Measurements from ENCODE around the gene SLC5A4. TPM values are rescaled to one million over a fixed set of nuclear protein-coding genes. Genes with fewer than 3 reads are reported as not detected.
A peak's percentile ranks its signal among the peaks of the same experiment; 100 is the strongest.

SLC5A4 gene
- total RNA-seq, 2 experiments from 2014 or later: not detected

DNA sequence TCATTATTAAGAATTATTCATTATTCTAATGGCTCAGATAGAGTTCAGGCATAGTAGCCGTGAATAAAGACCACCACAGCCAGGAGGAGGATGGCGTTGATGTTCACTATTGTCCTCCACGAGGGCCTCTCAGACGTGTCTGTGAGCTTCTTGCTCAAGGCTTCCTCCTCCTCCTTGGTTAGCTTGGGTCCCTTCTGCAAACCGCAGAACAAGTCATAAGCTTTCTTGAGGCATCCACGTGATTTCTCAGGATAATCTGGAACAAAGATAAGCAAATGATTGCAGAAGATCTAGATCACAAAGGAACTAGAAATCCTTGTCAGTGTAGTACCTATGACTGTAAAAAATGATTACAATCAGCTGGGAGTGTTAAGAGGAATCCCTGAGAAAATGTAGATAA lies 36.7 kb downstream of the SLC5A4 start:
- Mint-ChIP-seq H3K36me3 (ENCODE audit: low read depth) (no peaks in the 10 kb centered on the region), H3K27ac (no peak overlapping the region), H3K9me3 (no peaks in the 10 kb centered on the region), H3K4me3 (no peak overlapping the region), H3K4me1 (no peaks in the 10 kb centered on the region), H3K27me3 (peaks cover 24% of the 10 kb centered on the region)
- no peak for DNase-seq
- ChIA-PET POLR2A (no interaction called here), CTCF (no interaction called here)

DNA sequence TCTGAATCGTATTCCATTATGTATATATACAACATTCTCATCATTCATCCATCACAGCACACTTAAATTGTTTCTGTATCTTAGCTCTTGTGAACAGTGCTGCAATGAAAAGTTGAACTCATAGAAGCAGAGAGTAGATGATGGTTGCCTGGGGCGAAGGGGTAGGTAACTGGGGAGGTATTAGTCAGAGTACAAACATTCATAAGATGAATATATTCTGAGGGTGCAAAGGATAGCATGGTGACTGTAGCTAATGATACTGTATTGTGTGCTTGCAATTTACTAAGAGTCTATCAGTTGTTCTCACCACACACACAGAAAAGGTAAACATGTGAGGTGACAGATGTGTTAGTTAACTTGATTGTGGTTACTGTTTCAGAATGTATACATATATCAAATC lies 37.7 kb downstream of the SLC5A4 start:
- ChIA-PET CTCF (interaction anchor here (0.6 kb wide), 1 partner anchor 148 kb away, joined by 4 read pairs; no protein-coding TSS in a partner anchor), POLR2A (no interaction called here)
- H3K27ac Mint-ChIP-seq: no peak overlapping the region
- no peaks in the 10 kb centered on the region for H3K36me3 Mint-ChIP-seq (ENCODE audit: low read depth)
- H3K27me3 Mint-ChIP-seq: peaks cover 24% of the 10 kb centered on the region
- no peaks in the 10 kb centered on the region for H3K9me3 Mint-ChIP-seq
- DNase-seq: no peak
- H3K4me3 Mint-ChIP-seq: no peak overlapping the region
- no peaks in the 10 kb centered on the region for H3K4me1 Mint-ChIP-seq

DNA sequence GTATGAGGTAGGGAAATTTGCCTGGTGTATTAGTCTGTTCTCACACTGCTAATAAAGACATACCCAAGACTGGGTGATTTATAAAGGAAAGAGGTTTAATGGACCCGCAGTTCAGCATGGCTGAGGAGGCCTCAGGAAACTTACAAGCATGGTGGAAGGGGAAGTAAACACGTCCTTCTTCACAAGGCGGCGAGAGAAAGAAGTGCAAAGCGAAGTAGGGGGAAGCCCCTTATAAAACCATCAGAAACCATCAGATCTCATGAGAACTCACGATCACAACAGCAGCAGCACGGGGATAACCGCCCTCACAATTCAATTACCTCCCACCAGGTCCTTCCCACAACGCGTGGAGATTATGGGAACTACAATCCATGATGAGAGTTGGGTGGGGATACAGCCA lies 38.2 kb downstream of the SLC5A4 start:
- H3K27me3 Mint-ChIP-seq: peaks cover 21% of the 10 kb centered on the region
- no peak overlapping the region for H3K4me3 Mint-ChIP-seq
- no peak for DNase-seq
- H3K36me3 Mint-ChIP-seq (ENCODE audit: low read depth): no peaks in the 10 kb centered on the region
- H3K27ac Mint-ChIP-seq: no peak overlapping the region
- ChIA-PET CTCF (no interaction called here), POLR2A (no interaction called here)
- no peaks in the 10 kb centered on the region for H3K4me1 Mint-ChIP-seq
- no peaks in the 10 kb centered on the region for H3K9me3 Mint-ChIP-seq

DNA sequence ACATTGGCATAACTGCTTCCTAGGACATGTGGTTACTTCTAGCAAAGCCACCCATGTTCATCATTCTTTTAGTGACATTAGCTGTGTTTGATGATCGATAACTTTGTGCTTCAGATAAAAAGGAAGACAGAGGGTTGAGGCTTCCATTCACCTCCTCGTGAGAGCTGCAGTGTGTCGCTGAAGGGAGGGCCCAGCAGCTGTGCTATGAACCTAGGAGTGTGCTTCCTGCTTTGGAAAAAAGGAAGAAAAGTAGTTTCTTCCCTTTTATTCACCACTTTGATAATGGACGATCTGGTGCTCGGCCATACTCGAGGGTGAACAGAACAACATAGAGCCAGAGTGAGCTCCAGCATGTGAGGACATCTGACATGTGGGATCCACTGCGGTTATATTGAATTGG lies 44.1 kb downstream of the SLC5A4 start:
- Mint-ChIP-seq H3K27me3 (peaks cover 4% of the 10 kb centered on the region), H3K9me3 (no peaks in the 10 kb centered on the region), H3K27ac (no peak overlapping the region), H3K4me1 (peaks cover 17% of the 10 kb centered on the region), H3K4me3 (no peak overlapping the region), H3K36me3 (ENCODE audit: low read depth) (no peaks in the 10 kb centered on the region)
- ChIA-PET POLR2A (no interaction called here), CTCF (interaction anchor here (1.2 to 2.0 kb wide), 3 partner anchors 14 to 234 kb away, joined by 3 to 6 read pairs (median 4); no protein-coding TSS in a partner anchor)
- DNase-seq: no peak

DNA sequence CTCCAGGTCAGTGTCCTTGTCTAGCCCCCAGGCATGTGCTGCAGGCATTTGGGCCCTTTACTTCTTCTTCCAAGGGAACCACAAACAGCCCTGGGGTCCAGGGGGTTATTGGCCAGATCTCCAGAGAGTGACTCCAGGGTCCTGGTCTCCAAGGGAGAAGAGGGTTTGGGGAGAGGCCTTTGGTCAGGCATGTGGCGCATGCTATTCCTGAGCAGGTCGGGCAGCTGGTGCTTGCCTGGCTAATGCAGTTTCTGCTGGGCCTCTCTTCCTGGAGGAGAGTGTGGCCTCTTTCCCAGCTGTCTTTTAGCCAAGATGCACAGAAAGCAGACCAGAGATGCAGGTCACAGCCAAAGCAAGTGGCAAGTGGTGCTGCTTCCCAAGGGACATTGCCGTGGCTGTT lies 46.5 kb downstream of the SLC5A4 start:
- no peak overlapping the region for H3K4me3 Mint-ChIP-seq
- H3K27ac Mint-ChIP-seq: no peak overlapping the region
- ChIA-PET CTCF (no interaction called here), POLR2A (no interaction called here)
- H3K36me3 Mint-ChIP-seq (ENCODE audit: low read depth): no peaks in the 10 kb centered on the region
- H3K4me1 Mint-ChIP-seq: peaks cover 37% of the 10 kb centered on the region
- H3K9me3 Mint-ChIP-seq: no peaks in the 10 kb centered on the region
- peaks cover 6% of the 10 kb centered on the region for H3K27me3 Mint-ChIP-seq
- no peak for DNase-seq

DNA sequence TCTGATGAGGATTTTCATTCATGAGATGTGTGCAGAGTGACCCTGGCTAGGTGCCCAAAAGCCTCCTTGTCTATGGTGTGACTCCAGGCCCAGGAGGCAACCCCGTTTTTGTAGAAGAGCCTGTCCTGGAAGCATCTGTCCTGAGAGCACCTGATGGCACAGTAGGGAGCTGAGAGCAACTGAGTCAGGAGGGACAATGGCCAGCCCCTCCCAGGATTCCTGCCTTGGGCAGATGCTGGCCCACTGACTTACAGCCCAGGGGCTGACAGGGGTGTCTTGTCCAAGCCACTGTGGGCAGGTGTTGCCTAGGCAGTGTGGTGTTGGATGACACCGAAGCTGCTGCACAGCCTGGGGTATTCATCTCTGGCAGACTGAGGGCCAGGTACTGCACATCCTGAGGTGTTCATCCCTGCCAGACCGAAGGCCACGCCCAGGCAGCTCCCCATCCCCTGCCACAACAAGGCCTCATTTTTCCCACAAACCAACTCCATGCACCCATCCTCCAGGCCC lies 47.1 kb downstream of the SLC5A4 start:
- peaks cover 44% of the 10 kb centered on the region for H3K4me1 Mint-ChIP-seq
- no peaks in the 10 kb centered on the region for H3K36me3 Mint-ChIP-seq (ENCODE audit: low read depth)
- POLR2A ChIA-PET: no interaction called here
- H3K9me3 Mint-ChIP-seq: no peaks in the 10 kb centered on the region
- H3K4me3 Mint-ChIP-seq: no peak overlapping the region
- CTCF ChIA-PET: interaction anchor here (1.1 kb wide), 1 partner anchor 13 kb away, joined by 4 read pairs; no protein-coding TSS in a partner anchor
- H3K27me3 Mint-ChIP-seq: peaks cover 12% of the 10 kb centered on the region
- DNase-seq: no peak
- H3K27ac Mint-ChIP-seq: no peak overlapping the region

DNA sequence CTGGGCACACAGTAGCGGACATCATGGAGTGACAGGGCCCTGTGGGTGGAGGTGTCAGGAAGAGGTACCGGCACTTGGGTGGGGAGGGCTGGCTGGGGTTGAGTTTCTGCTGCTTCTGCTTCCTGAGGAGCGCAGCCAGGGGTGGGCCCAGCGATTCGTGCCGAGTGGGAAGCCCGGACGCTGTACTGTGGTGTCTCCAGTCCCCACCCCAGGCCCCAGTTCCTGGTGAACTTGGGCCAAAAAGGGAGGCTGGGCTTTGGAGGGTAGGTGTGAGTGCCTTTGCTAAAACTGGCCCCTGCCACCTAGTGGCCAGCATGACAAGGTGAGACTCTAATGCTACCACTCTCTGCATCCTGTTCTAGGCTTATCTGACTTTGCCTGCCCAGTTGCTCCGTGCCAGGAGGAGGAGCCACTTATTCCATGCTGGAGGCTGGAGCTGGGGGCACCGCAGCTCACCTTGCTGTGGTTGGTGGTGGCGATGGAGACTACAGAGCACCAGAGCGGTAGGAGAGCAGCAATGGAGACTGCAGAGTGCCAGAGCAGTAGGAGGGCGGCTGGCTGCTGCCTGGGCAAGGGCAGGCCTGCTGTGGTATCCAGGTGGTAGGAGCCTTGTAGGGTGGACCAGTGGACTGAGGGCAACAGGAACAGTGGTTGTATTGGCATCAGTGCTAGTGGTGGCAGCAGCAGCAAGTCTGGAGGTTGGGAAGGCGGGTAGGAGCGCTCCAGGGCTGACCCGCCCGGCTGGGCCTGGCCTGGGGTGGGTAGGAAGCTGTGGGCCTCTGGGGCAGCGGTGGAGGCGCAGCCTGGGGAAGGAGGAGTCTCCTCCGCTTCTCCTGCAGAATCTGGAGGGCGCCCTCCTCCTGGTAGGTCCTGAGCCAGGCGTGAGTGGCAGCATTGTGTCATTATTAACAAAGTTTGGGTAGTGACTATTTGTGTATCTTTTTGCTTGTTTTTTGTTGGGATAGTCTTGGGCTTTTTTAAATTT lies 48.1 kb downstream of the SLC5A4 start:
- Mint-ChIP-seq H3K36me3 (ENCODE audit: low read depth) (no peaks in the 10 kb centered on the region), H3K4me1 (peaks cover 53% of the 10 kb centered on the region), H3K27me3 (peaks cover 15% of the 10 kb centered on the region), H3K4me3 (no peak overlapping the region), H3K9me3 (no peaks in the 10 kb centered on the region), H3K27ac (peak overlapping the region; percentile 34)
- DNase-seq: peak; percentile 65
- ChIA-PET POLR2A (no interaction called here), CTCF (interaction anchor here (1.1 kb wide), 1 partner anchor 12 kb away, joined by 4 read pairs; no protein-coding TSS in a partner anchor)

DNA sequence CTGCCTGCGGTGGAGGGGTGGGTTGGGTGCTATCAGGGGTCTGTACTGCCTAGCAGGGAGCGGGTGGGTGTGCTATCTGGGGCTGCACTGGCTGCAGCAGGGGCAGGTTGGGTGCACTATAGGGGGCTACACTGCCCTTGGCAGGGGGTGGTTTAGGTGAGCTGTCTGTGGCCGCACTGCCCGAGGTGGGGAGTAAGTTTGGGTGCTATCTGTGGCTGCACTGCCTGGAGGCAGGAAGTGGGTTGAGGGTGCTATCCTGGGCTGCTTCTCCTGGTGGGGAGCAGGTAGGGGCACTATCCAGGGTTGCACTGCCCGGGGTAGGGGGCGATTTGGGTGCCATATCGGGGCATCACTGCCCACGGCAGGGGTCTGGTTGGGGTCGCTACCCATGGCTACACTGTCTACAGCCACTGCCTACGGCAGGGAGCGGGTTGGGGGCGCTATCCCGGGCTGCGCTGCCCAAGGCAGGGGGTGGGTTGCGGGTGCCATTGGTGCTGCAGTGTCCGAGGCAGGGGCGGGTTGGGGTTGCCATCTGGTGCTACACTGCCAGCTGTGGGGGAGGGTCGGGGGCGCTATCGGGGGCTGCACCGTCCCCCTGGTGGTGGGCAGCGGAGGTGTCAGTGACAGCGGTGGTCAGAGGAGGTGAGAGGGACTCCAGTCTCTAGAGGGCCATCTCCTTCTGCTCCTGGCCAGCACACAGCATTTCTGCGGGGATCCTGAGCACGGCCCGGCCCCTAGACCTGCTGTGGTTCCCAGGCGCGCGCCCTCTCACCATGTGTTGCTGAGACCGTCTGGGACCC lies 49.0 kb downstream of the SLC5A4 start:
- ChIA-PET POLR2A (no interaction called here), CTCF (no interaction called here)
- peak; percentile 37 for DNase-seq
- Mint-ChIP-seq H3K27me3 (peaks cover 15% of the 10 kb centered on the region), H3K27ac (peak overlapping the region; percentile 26), H3K4me1 (peaks cover 61% of the 10 kb centered on the region), H3K9me3 (no peaks in the 10 kb centered on the region), H3K36me3 (ENCODE audit: low read depth) (no peaks in the 10 kb centered on the region), H3K4me3 (peak overlapping the region; percentile 10)

DNA sequence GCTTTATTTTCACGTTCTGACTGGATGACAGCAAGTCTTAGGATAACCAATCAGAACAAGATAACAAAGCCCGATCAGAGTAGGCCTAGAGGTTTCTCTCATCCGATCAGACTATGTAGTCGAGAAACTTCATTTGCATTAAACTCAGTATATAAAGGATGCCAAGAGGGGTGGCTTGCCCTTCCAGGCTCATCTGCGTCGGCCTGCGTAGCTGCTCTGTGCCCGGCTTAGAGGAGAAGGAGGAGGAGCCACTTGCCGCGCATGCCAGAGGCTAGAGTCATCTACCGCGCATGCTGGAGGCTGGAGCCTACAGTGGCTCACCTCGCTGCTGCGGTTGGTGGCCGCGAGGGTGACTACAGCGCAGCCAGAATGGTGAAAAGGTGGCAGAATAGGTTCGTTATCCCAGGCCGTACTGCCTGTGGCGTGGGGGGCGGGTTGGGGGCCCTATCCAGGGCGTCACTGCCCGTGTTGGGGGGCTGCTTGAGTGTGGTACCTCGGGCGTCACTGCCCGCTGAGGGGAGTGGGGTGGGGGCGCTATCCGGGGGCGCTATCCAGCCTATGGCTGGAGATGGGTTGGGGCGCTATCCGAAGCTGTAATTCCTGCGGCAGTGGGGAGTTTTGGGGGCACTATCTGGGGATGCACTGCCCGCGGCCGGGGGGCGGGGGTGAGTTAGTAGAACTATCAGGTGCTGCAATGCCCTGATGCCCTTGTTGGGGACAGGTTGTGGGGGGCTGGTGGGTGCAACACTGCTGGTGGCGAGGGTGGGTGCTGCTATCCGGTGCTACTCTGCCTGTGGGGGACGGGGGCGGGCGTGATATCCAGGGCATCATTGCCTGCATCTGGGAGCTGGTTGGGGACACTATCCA lies 50.1 kb downstream of the SLC5A4 start, which contains the start of gene RFPL2:
RFPL2 (minus strand) TSS at position 218 of the 867 bp plus-strand sequence. CDS start 2,622 bp downstream, outside the sequence.
- peak within 1 kb of the TSS; percentile 74 for H3K4me3 Mint-ChIP-seq
- H3K27me3 Mint-ChIP-seq: peaks cover 15% of the 10 kb centered on the region
- POLR2A ChIA-PET: no interaction called here
- peak within 1 kb of the TSS; percentile 64 for H3K27ac Mint-ChIP-seq
- CTCF ChIA-PET: interaction anchor here (0.6 kb wide), 1 partner anchor 89 kb away, joined by 3 read pairs; no protein-coding TSS in a partner anchor
- no peaks in the 10 kb centered on the region for H3K9me3 Mint-ChIP-seq
- peaks cover 72% of the 10 kb centered on the region for H3K4me1 Mint-ChIP-seq
- H3K36me3 Mint-ChIP-seq (ENCODE audit: low read depth): no peaks in the 10 kb centered on the region
- DNase-seq: peak; percentile 61

DNA sequence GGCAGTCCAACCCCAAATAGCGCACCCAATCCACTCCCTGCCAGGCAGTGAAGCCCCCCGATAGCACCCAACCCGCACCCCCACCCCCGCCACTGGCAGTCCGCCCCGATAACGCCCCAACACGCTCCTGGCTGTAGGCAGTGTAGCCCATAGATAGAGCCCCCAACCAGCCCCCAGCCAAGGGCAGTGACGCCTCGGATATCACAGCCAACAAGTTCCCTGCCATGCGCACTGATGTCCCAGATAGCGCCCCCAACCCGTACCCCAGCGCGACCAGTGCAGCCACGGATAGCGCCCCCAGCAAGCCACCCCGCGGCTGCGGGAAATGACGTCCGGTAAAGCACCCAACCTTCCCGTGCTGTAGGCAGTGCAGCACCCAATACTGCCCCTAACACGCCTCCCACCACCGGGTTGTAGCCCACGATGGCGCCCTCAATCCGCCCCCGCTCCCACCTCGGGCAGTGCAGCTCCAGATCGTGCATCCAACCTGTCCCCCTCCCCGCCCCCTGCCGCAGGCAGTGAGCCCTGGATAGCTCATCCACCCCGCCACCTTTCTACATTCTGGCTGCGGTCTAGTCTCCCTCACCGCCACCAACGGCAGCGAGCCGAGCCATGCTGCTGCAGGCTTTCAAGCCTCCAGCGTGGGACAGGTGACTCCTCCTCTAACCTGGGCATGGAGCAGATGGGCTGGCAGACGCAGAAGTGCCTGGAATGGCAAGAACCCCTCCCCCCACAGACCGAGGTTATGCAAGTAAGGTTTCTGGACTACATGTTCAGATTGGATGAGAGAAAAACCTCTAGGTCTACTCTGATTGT lies 50.9 kb downstream of the SLC5A4 start:
- peak overlapping the region; percentile 74 for H3K4me3 Mint-ChIP-seq
- CTCF ChIA-PET: interaction anchor here (0.7 kb wide), 1 partner anchor 62 kb away, joined by 3 read pairs; no protein-coding TSS in a partner anchor
- no peaks in the 10 kb centered on the region for H3K9me3 Mint-ChIP-seq
- H3K27me3 Mint-ChIP-seq: peaks cover 15% of the 10 kb centered on the region
- peaks cover 75% of the 10 kb centered on the region for H3K4me1 Mint-ChIP-seq
- POLR2A ChIA-PET: no interaction called here
- peak overlapping the region; percentile 25 for H3K27ac Mint-ChIP-seq
- DNase-seq: peak; percentile 43
- no peaks in the 10 kb centered on the region for H3K36me3 Mint-ChIP-seq (ENCODE audit: low read depth)

DNA sequence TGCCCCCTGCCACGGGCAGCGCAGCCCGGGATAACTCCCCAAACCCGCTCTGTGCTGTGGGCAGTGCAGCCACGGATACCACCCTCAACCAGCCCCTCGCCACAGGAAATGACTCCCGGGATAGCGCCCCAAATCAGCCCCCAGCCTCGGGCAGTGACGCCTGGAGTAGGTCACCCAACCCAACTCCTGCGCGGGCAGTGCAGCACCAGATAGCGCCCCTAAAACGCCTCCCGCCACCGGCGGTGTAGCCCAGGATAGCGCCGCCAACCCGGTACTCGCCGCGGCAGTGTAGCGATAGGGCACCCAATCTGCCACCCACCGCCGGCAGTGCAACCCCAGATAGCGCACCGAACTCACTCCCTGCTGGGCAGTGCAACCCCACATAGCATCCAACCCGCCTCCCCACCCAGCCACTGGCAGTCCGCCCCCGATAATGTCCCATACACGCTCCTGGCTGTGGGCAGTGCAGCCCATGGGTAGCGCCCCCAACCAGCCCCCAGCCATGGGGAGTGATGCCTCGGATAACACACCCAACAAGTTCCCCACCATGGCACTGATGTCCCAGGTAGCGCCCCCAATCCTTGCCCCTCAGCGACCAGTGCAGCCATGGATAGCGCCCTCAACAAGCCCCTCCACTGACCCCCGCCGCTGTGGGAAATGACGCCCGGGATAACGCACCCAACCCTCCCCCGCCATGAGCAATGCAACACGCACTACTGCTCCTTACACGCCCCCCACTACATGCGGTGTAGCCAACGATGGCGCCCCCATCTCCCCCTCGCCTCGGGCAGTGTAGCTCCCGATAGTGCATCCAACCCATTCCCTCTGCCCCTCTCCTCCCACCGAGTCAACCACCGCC lies 51.7 kb downstream of the SLC5A4 start:
- ChIA-PET CTCF (interaction anchor here (0.7 to 3.1 kb wide), 2 partner anchors 62 kb away, joined by 3 to 18 read pairs; no protein-coding TSS in a partner anchor), POLR2A (no interaction called here)
- peak; percentile 28 for DNase-seq
- no peaks in the 10 kb centered on the region for H3K9me3 Mint-ChIP-seq
- H3K4me3 Mint-ChIP-seq: peak overlapping the region; percentile 74
- peaks cover 75% of the 10 kb centered on the region for H3K4me1 Mint-ChIP-seq
- H3K27ac Mint-ChIP-seq: no peak overlapping the region
- peaks cover 17% of the 10 kb centered on the region for H3K27me3 Mint-ChIP-seq
- no peaks in the 10 kb centered on the region for H3K36me3 Mint-ChIP-seq (ENCODE audit: low read depth)
